Measurements from ENCODE around the gene RAI1.

RAI1 gene

DNA sequence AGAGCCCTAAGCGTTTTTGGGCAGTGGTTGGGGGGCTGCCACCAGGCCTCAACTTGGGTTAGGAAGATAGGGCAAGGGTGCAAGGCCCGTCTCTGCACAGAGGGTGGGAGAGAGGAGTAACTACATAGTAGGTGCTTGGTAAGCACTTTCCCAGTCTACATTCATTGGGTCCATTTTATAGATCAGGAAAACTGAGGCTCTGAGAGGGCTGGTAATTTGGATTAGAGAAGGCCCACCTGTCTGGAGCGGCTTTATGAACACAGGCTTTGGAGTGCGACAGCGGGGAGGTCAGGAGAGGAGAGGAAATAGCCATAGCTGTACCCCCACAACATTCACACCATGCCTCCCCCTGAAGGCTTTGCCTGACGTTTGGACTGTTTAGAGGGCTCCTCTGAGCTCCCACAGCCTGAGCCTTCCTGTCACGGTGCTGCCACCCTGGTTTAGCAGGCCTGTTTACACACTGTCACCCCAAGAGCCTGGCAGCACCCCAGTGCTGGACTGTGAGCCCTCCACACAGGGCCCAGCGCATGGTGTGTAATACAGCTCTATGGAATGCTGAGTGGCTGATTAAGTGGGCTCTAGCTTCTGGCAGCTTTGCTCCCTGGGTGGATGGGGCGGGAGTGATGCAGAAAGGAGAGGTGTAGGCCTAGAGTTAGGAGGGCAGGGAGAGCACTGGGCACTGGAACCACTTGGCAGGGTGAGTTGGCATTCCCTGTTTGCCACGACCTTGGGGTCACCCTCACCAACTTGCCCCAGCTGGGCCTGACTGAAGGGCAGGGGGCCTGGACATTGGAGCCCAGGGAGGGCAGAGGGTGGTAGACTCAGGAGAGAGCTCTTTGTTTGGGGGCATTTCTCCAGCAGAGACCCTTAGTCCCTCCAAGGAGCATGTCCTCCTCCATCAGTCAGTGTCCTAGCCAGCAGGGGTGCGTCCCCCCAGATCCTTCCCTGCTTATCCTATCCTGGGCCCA is 73.7 kb downstream of the RAI1 start:
- no peak for DNase-seq

- DNase-seq, result no peak
Measured at GRCh38 chr17:17755715-17756114, 74.5 kb downstream of the RAI1 start.

GRCh38 chr17:17757391-17757791 is 76.1 kb downstream of the RAI1 start:
- DNase-seq, result no peak

DNA sequence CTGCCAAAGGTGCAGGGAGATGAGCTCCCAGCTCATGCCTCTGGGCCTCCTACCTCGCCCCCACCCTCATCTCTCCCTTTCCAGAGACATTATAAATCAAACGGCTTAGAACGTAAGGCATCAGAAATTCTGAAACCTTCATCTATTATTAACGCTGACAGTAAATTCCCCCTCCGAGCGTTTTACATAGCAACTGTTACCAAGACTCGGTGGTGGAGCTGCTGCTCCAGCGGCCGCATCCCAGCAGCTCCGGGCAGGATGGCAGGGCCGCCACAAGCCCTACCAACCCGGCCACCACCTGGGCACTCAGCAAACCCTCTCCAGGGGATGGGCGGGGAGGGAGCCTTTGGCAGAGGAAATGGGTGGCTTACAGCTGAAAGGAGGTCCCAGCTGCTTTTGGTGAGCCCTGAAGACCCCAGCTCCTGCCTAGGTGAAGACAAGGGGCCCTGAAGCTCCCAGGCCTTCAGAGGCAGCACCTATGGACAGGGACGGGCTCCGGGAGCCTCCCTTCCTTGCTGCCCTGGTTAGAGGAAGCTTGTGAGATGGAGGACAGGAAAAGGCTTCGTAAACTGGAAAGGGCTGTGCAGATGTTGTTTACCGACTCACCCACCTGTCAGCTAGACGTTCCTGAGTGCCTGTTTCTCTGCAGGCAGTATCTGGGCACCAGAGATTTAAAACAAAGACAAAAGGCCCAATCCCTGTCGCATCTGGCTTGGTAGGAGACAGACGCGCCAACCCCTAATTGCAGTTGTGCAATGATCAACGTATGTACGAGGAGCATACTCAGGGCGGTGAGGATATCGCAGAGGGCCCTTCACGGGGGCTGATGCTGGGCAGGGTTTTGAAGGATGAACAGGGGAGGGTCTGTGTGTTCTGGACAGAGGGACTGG is 76.9 kb downstream of the RAI1 start:
- no peak for DNase-seq

DNA sequence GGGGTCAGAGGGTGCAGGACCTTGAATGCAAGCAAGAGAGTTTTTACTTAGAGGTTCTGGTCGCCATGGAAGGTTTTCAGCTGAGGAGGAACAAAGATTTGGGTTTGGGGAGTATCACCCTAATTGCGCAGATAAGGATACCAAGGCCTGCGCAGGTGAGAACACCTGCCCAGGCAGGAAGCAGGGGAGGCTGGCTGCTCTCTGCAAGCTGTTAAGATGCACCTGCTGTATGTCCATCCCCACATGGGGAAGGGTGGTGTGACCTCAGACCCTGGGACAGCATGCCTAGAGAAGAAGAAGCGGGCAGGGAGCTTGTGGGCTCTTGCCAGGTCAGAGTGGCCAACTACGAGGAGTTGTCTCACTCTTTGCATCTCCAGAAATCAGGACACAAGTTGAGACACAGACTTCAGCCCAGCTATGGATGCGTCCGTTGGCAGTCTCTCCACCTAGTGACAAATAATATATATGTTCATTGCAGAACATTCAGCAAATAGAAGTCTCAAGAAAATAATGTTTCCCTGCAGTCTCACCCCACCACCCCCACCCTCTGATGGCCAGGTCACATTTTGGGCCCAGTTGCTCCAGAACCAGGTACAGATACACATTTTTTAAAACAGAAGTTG is 77.8 kb downstream of the RAI1 start:
- no peak for DNase-seq

GRCh38 chr17:17760350-17760749 is 79.1 kb downstream of the RAI1 start:
- no peak for DNase-seq

DNA sequence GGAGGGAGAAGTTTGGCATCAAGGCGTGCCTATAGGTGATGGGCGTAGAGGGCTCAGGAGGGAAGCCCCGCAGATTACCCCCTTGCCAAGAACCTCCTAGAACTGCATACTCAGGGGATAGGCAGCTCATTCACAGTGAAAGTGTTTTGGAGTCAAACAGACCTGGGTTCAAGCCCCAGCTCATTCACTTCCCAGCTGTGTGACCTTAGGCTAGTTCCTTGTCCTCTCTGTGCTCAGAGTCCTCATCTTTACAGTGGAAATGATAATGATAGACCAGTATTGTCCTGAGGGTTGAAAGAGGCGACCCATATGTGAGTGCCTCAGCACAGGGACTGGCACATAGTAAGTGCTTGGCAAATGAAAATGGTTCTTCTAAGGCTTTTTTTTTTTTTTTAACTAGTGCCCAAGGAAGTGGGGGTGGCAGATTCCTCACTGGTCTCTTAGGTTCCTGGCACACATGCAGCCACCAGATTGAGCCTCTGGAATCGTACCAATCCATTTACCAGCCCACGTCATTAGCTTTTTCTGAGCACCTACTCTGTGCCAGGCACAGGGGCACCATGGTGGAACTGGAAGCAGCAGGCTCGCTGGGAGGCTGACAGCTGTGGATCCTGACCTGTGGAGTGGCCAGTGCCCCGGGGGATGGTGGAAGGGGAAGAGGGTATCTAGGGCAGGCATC is 79.8 kb downstream of the RAI1 start:
- DNase-seq, result no peak

DNA sequence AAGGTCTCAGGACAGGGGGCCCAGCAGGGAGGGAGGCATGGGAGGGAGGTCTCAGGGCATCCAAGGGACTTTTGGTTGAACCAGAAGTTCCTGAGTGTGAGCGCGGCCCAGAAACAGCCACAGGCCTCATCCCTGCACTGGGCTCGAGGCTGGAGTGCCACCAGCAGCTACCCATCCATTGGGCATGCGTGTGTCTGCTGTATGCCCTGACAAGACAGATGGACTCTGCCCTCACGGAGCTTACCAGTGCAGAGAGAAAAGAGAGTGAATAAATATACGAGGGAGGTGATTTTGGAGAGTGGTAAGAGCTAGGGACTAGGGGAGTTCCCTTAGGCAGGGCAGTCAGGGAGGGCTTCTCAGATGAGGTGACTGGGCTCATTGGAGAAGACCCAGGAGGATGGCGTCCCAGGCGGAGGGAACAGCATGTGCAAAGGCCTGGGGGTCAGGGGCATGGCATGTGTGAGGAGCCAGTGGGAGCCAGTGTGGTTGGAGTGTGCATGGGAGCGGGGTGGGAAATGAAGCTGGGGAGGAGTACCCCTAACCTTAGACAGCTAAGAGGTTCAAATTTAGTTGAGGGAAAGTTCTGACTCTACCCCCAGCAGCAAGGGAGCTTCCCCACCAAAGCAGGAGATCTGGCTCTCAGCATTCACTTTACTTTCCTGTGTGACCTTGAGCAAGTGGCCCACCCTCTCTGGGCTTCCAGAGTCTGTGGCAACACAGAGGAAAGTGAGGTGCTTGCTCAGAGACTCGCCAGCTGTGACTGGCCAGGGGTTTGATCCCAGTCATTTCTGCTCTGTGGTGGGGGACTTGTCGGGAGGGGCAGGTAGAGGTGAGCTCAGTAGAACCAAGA is 80.9 kb downstream of the RAI1 start:
- no peak for DNase-seq

- DNase-seq, result no peak
Measured at GRCh38 chr17:17762744-17763105, 81.5 kb downstream of the RAI1 start.

- no peak for DNase-seq
Measured at GRCh38 chr17:17763136-17763535, 81.9 kb downstream of the RAI1 start.

- DNase-seq, result no peak
Measured at GRCh38 chr17:17763734-17764133, 82.5 kb downstream of the RAI1 start.

GRCh38 chr17:17765359-17766076 is 84.3 kb downstream of the RAI1 start:
- no peak for DNase-seq

DNA sequence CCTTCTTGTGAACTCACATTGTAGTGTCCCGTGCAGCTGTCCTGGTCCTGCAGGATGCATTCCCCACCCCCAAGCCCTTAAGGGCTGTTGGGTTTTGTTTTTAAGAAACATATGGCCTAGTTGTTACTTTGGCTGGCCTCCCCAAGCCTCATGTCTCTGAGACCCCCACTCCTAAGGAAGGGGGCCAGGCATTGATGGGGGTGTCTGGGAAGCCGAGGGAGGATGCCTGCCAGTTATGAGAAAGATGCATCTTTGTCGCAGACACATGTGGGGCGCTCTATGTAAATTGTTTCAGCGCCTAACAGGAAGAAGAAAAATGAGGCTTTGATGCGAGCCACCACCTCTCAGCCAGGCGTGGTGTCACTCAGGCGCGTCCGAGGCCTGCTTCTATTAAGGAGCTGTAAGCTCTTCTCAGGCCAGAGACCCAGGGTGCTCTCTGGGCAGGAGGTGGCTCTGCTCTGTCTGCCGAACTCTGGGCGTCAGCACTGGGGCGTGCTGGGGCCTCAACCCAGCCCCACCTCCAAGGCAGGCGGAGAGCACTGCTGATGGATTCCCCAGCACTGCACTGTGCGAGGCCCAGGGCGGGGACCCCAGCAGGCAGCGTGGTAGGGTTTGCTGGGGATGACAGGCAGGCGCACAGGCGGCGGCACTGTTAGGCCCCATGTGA is 85.0 kb downstream of the RAI1 start:
- DNase-seq, result no peak

DNA sequence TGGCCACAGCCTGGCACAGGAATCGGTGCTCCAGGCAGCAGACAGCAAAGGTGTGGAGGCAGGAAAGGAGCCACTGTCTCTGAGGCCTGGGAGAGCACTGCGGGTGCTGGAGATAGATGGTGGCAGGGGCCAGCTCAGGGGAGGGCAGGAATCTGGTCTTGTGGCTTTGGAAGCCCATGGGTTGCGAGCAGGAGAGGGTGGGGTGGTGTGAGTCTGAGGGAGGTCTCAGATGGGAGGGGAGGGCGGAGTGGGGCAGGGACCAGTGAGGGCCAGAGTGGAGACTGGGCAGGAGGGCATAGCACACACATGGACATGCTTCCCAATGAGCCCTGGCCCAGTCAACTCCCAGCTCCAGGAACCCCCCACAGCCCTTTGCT is 85.5 kb downstream of the RAI1 start:
- no peak for DNase-seq

GRCh38 chr17:17767154-17767869 is 86.1 kb downstream of the RAI1 start:
- DNase-seq, result no peak

DNA sequence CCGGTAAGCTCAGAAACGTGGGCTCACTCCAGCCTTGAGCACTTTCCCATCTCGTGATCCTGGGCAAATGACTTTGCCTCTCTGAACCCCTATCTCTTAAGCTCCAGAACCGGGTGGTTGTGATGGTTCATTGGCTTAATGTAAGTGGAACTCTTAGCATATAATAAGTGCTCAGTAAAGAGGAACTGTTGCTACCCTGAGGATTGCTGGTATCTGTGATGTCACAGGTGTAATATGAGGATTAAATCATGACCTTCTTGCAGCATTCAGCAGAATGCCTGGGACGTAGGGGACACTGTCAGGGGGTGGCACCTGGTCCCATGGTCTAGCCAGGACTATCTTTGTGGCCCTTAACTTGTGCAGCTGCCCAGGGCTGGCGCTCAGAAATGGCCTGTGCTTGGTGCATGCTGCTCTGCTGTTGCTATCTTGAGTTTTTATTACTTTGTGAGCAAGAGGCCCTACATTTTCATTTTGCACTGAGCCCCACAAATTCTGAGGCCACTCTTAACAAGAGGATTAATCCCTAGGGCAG is 86.7 kb downstream of the RAI1 start:
- DNase-seq, result no peak

- no peak for DNase-seq
Measured at GRCh38 chr17:17768424-17769088, 87.3 kb downstream of the RAI1 start.

DNA sequence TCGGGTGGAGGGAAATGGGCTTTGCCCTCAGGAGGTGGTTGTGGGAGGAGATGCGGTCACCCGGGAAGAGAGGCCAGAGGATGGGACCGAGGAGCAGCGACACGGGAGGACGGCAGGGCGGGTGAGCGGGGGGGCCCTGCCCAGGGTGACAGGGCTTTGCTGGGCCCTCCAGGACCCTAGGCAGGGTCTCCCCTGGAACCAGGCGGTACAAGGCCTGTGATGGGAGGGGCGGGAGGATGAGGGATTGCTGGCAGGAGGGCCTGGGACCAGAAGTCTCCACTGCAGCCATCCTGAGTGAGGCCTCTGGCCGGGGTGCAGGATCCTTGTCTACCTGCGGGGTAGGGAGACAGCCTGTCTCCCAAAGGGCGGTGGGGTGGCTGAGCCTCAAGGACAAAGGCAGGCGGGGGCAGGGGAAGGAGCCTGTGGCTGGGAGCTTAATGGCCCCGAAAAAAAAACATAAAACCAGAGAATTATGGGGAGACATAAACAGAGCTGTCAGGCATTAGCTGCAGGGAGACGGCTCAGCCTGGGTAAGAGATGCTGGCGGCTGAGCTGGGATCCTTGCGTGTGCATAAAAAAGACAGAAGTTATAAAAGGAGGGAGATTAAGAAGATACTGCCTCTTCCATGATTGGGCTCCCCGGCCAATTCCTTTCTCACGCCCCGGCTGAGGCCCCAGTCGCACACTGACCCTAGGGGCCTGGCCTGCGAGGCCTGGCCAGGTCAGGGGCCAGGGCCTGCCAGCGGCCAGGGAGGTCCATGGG is 88.8 kb downstream of the RAI1 start:
- DNase-seq, result no peak
